ENCODE results near the gene LRRC17. TPM values are rescaled to one million over a fixed set of nuclear protein-coding genes. Genes with fewer than 3 reads are reported as not detected.

Gene LRRC17
- total and polyA plus RNA-seq, 10 of the 15 experiments (the other 5 are each of a cell fraction or from before 2014, with no cell fraction given), result 0.06 to 0.31 (median 0.10) TPM; not detected in 5

DNA sequence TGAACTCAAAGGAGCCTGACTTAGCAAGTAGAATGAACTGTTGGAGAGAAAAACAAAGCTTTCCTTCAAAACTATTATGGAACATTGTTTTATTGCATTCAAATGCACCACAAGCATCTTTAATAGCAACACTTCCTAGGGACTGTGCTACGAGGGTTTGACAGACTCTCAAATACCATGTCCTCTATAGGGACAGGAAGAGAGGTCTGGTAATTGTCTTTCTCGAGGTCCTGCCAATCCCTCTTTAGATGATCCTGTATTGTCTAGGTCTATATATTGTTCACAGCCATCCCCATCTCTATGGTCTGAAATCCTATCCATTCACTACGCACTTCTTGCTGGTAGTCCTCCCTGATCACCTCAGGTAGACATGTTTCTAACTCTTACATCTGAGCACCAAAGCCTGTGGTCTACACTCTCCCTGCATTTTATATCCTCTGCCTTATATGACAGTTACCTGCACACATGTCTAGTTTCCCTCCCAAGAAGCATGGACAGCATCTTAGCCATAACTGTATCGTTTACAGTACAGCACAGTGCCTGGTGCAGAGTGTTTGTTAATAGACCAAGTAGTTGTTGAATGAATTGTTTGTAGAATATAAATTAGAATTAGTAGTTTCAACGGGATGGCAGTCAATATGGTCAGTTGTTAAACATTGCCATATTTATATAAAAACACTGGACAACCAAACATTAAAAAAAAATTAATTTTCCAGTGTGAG, 21.7 kb upstream of the LRRC17 start:
- no peak overlapping the region for H3K9ac ChIP-seq (ENCODE audit: control insufficient read depth, insufficient read depth, low read length)
- ChIA-PET CTCF (no interaction called here), RAD21 (ENCODE audit: unreplicated experiment) (no interaction called here), SMC1A (ENCODE audit: uncharacterized antibody, unreplicated experiment) (no interaction called here), POLR2A (no interaction called here)
- no peak for TF ChIP-seq NR2C2 (IDR thresholded peaks at IDR 0.05; ENCODE audit: borderline replicate concordance, control insufficient read depth, insufficient read length, low read depth)
- TF ChIP-seq ZBED1 (IDR thresholded peaks at IDR 0.05; ENCODE audit: borderline replicate concordance), result no peak
- no peak for TF ChIP-seq MYC (IDR thresholded peaks at IDR 0.05; ENCODE audit: insufficient read depth, insufficient read length, insufficient replicate concordance, low read length, severe bottlenecking)
- no peak for TF ChIP-seq MEF2B (IDR thresholded peaks at IDR 0.05; ENCODE audit: partially characterized antibody, poor library complexity, severe bottlenecking)
- no peak for TF ChIP-seq FOXM1 (IDR thresholded peaks at IDR 0.05; ENCODE audit: low read depth, low read length)
- TF ChIP-seq NFYA (IDR thresholded peaks at IDR 0.05; ENCODE audit: borderline replicate concordance, low read depth, low read length), result no peak
- TF ChIP-seq RB1 (IDR thresholded peaks at IDR 0.05; ENCODE audit: borderline replicate concordance), result no peak
- no peak for TF ChIP-seq BMI1 (IDR thresholded peaks at IDR 0.05; ENCODE audit: borderline replicate concordance)
- TF ChIP-seq, protein P1, sequence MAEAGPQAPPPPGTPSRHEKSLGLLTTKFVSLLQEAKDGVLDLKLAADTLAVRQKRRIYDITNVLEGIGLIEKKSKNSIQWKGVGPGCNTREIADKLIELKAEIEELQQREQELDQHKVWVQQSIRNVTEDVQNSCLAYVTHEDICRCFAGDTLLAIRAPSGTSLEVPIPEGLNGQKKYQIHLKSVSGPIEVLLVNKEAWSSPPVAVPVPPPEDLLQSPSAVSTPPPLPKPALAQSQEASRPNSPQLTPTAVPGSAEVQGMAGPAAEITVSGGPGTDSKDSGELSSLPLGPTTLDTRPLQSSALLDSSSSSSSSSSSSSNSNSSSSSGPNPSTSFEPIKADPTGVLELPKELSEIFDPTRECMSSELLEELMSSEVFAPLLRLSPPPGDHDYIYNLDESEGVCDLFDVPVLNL (IDR thresholded peaks at IDR 0.05; ENCODE audit: low read depth, low read length), result no peak
- no peak for TF ChIP-seq KDM1A (IDR thresholded peaks at IDR 0.05; ENCODE audit: borderline replicate concordance)
- no peak for TF ChIP-seq TCF3 (IDR thresholded peaks at IDR 0.05; ENCODE audit: borderline replicate concordance, insufficient read depth, low read depth, low read length)
- TF ChIP-seq CBX3 (IDR thresholded peaks at IDR 0.05; ENCODE audit: borderline replicate concordance, low read depth), result no peak
- TF ChIP-seq RAD21 (IDR thresholded peaks at IDR 0.05; ENCODE audit: insufficient read depth, low read depth, low read length), result no peak
- TF ChIP-seq SMAD5 (IDR thresholded peaks at IDR 0.05; ENCODE audit: low read depth), result no peak
- TF ChIP-seq, protein P2, sequence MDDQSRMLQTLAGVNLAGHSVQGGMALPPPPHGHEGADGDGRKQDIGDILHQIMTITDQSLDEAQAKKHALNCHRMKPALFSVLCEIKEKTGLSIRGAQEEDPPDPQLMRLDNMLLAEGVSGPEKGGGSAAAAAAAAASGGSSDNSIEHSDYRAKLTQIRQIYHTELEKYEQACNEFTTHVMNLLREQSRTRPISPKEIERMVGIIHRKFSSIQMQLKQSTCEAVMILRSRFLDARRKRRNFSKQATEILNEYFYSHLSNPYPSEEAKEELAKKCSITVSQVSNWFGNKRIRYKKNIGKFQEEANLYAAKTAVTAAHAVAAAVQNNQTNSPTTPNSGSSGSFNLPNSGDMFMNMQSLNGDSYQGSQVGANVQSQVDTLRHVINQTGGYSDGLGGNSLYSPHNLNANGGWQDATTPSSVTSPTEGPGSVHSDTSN (IDR thresholded peaks at IDR 0.05; ENCODE audit: insufficient replicate concordance, low read depth, low read length), result no peak
- TF ChIP-seq SIX5 (IDR thresholded peaks at IDR 0.05; ENCODE audit: low read depth, low read length, severe bottlenecking), result no peak
- TF ChIP-seq, protein P3, sequence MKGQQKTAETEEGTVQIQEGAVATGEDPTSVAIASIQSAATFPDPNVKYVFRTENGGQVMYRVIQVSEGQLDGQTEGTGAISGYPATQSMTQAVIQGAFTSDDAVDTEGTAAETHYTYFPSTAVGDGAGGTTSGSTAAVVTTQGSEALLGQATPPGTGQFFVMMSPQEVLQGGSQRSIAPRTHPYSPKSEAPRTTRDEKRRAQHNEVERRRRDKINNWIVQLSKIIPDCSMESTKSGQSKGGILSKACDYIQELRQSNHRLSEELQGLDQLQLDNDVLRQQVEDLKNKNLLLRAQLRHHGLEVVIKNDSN (IDR thresholded peaks at IDR 0.05; ENCODE audit: borderline replicate concordance, extremely low read length, insufficient read depth, low read depth, low read length), result no peak
- no peak for TF ChIP-seq ZNF207 (IDR thresholded peaks at IDR 0.05; ENCODE audit: borderline replicate concordance)
- TF ChIP-seq STAT1 (conservative IDR thresholded peaks at IDR 0.05), result no peak
- no peak overlapping the region for H3K4me2 ChIP-seq (ENCODE audit: control insufficient read depth, insufficient read depth)
- no peak overlapping the region for H3K4me3 ChIP-seq
- no peaks in the 10 kb centered on the region for H3K27me3 ChIP-seq (replicated peaks in 1 of 2; ENCODE audit: control insufficient read depth in 2 of 2, insufficient read depth in 2 of 2, low read length in 1 of 2)
- no peak overlapping the region for H2AFZ ChIP-seq (ENCODE audit: control insufficient read depth, low read depth, low read length)
- 19% methylated on average over 5 of the region's 5 CpGs for WGBS (ENCODE audit: insufficient coverage, insufficient replicate concordance, low lambda C conversion rate, missing lambda C conversion rate)
- H3K36me3 ChIP-seq (ENCODE audit: control insufficient read depth in 2 of 2, insufficient read depth in 2 of 2, low read length in 1 of 2), result no peaks in the 10 kb centered on the region
- no peak for FAIRE-seq
- H3K27ac ChIP-seq (ENCODE audit: control insufficient read depth, insufficient read depth), result no peak overlapping the region
- ATAC-seq, result no peak
- H3K4me1 ChIP-seq (ENCODE audit: control insufficient read depth, insufficient read depth, low read length), result no peaks in the 10 kb centered on the region
- H4K20me1 ChIP-seq (ENCODE audit: control insufficient read depth, insufficient read depth), result no peaks in the 10 kb centered on the region
- in situ Hi-C loops (cut with MboI), result no loop called here
- H3K79me2 ChIP-seq (ENCODE audit: control insufficient read depth, insufficient read depth, low read length), result no peaks in the 10 kb centered on the region
- no TSS peak for BruUV-seq (replicated peaks)
- intact Hi-C loops (cut with micrococcal nuclease; ENCODE audit: unreplicated experiment), result no loop called here
- H3K9me3 ChIP-seq (replicated peaks; ENCODE audit: control insufficient read depth, insufficient read depth, low read length), result no peaks in the 10 kb centered on the region
- no peak for DNase-seq (ENCODE audit: low read depth, low spot score)

Measured in GM12878 (cell line).